Endodermal cell (in vitro differentiated cells): Measurements from ENCODE around the gene NXF1. TPM values are rescaled to one million over a fixed set of nuclear protein-coding genes. Genes with fewer than 3 reads are reported as not detected.

Source experiments
- DNase-seq: peaks from one replicate; pipeline ENCODE4 v3.0.0-alpha.2; 2017
- H3K27ac ChIP-seq: 2 replicates; pipeline ENCODE4 v1.5.1; 2013; ENCODE audit warnings: mild to moderate bottlenecking, low read depth, low read length, moderate library complexity
- H3K27me3 ChIP-seq: 2 replicates; pipeline ENCODE4 v1.6.1; 2013; ENCODE audit warnings: mild to moderate bottlenecking, low read length, moderate library complexity; ENCODE audit not compliant: insufficient read depth, control insufficient read depth, poor library complexity, severe bottlenecking
- H3K36me3 ChIP-seq: 2 replicates; pipeline ENCODE4 v1.7.0; 2013; ENCODE audit warnings: mild to moderate bottlenecking, low read length, moderate library complexity; ENCODE audit not compliant: control insufficient read depth, insufficient read depth
- H3K4me1 ChIP-seq: one replicate; pipeline ENCODE4 v1.7.0; 2013; ENCODE audit warnings: low read length; ENCODE audit not compliant: control insufficient read depth, insufficient read depth
- H3K4me3 ChIP-seq: 2 replicates; pipeline ENCODE4 v1.5.1; 2013; ENCODE audit warnings: mild to moderate bottlenecking, low read length, moderate library complexity
- H3K9ac ChIP-seq: 2 replicates; pipeline ENCODE4 v1.6.1; 2013; ENCODE audit warnings: mild to moderate bottlenecking, low read length, moderate library complexity; ENCODE audit not compliant: poor library complexity, severe bottlenecking; ENCODE audit errors: extremely low read depth
- H3K9me3 ChIP-seq: 2 replicates; pipeline ENCODE4 v1.6.1; 2013; ENCODE audit warnings: mild to moderate bottlenecking, low read length, moderate library complexity; ENCODE audit not compliant: control insufficient read depth
- H3K27ac Mint-ChIP-seq: 2 replicates; pipeline ENCODE4 v1.8.0; 2020; ENCODE audit warnings: mixed read lengths
- H3K27me3 Mint-ChIP-seq: 2 replicates; pipeline ENCODE4 v1.8.0; 2021; ENCODE audit warnings: mild to moderate bottlenecking, mixed read lengths; ENCODE audit not compliant: insufficient read depth
- H3K36me3 Mint-ChIP-seq: 2 replicates; pipeline ENCODE4 v1.8.0; 2020; ENCODE audit warnings: low read depth, mixed read lengths
- H3K4me1 Mint-ChIP-seq: 2 replicates; pipeline ENCODE4 v1.8.0; 2020; ENCODE audit warnings: mixed read lengths
- H3K4me3 Mint-ChIP-seq: 2 replicates; pipeline ENCODE4 v1.8.0; 2020; ENCODE audit warnings: mild to moderate bottlenecking, moderate library complexity, mixed read lengths
- H3K9me3 Mint-ChIP-seq: 2 replicates; pipeline ENCODE4 v1.8.0; 2020; ENCODE audit warnings: mild to moderate bottlenecking, mixed read lengths
- WGBS, 2 experiments: methylation state at CpG; one replicate each; pipeline versions ENCODE4 v1.1.5 to v1.1.7; 2013; ENCODE audit warnings: missing lambda C conversion rate in 2 of 2, mixed read lengths in 1 of 2; ENCODE audit not compliant: insufficient coverage in 1 of 2, insufficient read length in 1 of 2; 5-methylcytosine and 5-hydroxymethylcytosine counted together
- total RNA-seq, 2 donors: library from RNA; stranded (reverse); fragmentation: NEBNext Ultra II Directional in 1 of 2; extraction: Animal tissue kit (Norgen Biotek cat#: 25700) in 1 of 2; gene quantifications; 2 replicates in 1 of 2; 3 replicates in 1 of 2; pipeline ENCODE4 v1.2.1, GENCODE V29; 2021
- TF ChIP-seq, protein P1 (sequence below): fragments of 200-600 bp; sonication (generic); conservative IDR thresholded peaks from 2 replicates; pipeline ENCODE4 v1.5.0; 2021; ENCODE audit warnings: antibody characterized with exemption, mild to moderate bottlenecking

The NXF1 gene
- total RNA-seq, 2 donors from 2014 or later: 45.8 to 61.4 TPM

- TF ChIP-seq, protein P1, sequence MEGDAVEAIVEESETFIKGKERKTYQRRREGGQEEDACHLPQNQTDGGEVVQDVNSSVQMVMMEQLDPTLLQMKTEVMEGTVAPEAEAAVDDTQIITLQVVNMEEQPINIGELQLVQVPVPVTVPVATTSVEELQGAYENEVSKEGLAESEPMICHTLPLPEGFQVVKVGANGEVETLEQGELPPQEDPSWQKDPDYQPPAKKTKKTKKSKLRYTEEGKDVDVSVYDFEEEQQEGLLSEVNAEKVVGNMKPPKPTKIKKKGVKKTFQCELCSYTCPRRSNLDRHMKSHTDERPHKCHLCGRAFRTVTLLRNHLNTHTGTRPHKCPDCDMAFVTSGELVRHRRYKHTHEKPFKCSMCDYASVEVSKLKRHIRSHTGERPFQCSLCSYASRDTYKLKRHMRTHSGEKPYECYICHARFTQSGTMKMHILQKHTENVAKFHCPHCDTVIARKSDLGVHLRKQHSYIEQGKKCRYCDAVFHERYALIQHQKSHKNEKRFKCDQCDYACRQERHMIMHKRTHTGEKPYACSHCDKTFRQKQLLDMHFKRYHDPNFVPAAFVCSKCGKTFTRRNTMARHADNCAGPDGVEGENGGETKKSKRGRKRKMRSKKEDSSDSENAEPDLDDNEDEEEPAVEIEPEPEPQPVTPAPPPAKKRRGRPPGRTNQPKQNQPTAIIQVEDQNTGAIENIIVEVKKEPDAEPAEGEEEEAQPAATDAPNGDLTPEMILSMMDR: no peak
- Histone ChIP-seq H3K36me3 (peaks cover 47% of the 10 kb centered on the region), H3K9me3 (no peaks in the 10 kb centered on the region), H3K27ac (no peak overlapping the region), H3K27me3 (no peaks in the 10 kb centered on the region), H3K4me1 (no peaks in the 10 kb centered on the region), H3K4me3 (no peak overlapping the region), H3K9ac (no peak overlapping the region)
- Mint-ChIP-seq H3K36me3 (peaks cover 37% of the 10 kb centered on the region), H3K9me3 (no peaks in the 10 kb centered on the region), H3K4me1 (peaks cover 15% of the 10 kb centered on the region), H3K4me3 (peak overlapping the region; percentile 92), H3K27me3 (no peaks in the 10 kb centered on the region), H3K27ac (peak overlapping the region; percentile 82)
- WGBS, 2 experiments: 90 to 91% methylated on average over 2 to 3 of the region's 3 CpGs
- DNase-seq: no peak
Observed at GRCh38 chr11:62789576-62789975, 15.7 kb downstream of the NXF1 start.

DNA sequence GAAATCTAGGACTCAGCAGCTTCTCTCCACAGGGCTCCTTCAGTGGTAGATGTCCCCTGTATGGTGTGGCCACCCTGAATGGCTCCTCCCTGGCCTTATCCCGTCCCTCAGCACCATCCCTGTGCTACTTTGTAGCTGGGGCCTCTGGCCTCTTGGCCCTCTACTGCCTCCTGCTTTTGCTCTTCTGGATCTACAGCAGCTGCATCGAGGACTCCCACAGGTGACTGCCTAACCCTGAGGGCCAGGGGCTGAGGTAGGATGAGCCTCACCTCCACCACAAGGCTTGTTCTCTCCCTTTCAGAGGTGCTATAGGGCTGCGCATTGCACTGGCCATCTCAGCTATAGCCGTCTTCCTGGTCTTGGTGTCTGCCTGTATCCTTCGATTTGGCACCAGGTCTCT is 16.2 kb downstream of the NXF1 start:
- Histone ChIP-seq H3K27me3 (no peaks in the 10 kb centered on the region), H3K27ac (no peak overlapping the region), H3K9me3 (no peaks in the 10 kb centered on the region), H3K4me1 (no peaks in the 10 kb centered on the region), H3K4me3 (no peak overlapping the region), H3K9ac (no peak overlapping the region), H3K36me3 (peaks cover 43% of the 10 kb centered on the region)
- WGBS, 2 experiments: 91 to 93% methylated on average over 3 to 5 of the region's 5 CpGs
- peaks cover 31% of the 10 kb centered on the region for H3K36me3 Mint-ChIP-seq
- H3K27me3 Mint-ChIP-seq: no peaks in the 10 kb centered on the region
- peak overlapping the region; percentile 89 for H3K4me3 Mint-ChIP-seq
- peaks cover 15% of the 10 kb centered on the region for H3K4me1 Mint-ChIP-seq
- TF ChIP-seq, protein P1: peak; percentile 45
- no peaks in the 10 kb centered on the region for H3K9me3 Mint-ChIP-seq
- H3K27ac Mint-ChIP-seq: peak overlapping the region; percentile 82
- peak; percentile 65 for DNase-seq

- peaks cover 12% of the 10 kb centered on the region for H3K4me1 Mint-ChIP-seq
- peak within 1 kb of the TSS; percentile 97 for H3K4me3 ChIP-seq
- DNase-seq: peak; percentile 99
- no peaks in the 10 kb centered on the region for H3K9me3 Mint-ChIP-seq
- no peaks in the 10 kb centered on the region for H3K9me3 ChIP-seq
- H3K4me3 Mint-ChIP-seq: peak within 1 kb of the TSS; percentile 89
- peak within 1 kb of the TSS; percentile 97 for H3K27ac Mint-ChIP-seq
- peaks cover 39% of the 10 kb centered on the region for H3K36me3 Mint-ChIP-seq
- H3K36me3 ChIP-seq: peaks cover 39% of the 10 kb centered on the region
- no peaks in the 10 kb centered on the region for H3K27me3 Mint-ChIP-seq
- no peaks in the 10 kb centered on the region for H3K27me3 ChIP-seq
- peak within 1 kb of the TSS; percentile 80 for H3K27ac ChIP-seq
- WGBS, 2 experiments: 0 to 1% methylated on average over 37 to 88 of the region's 88 CpGs
- H3K9ac ChIP-seq: peak within 1 kb of the TSS; percentile 78
- H3K4me1 ChIP-seq: no peaks in the 10 kb centered on the region
- TF ChIP-seq, protein P1: no peak
Observed at GRCh38 chr11:62787005-62787759, 18.1 kb downstream of the NXF1 start, which contains the start of gene TMEM179B. TSS of gene TMEM179B (plus strand) at chr11:62787402. CDS start at chr11:62787432, 30 bp downstream.
